Stimulated activated naive CD8-positive, alpha-beta T cell treated with anti-CD3 and anti-CD28 coated beads, Interleukin-15, Interleukin-2, amounts not matched to agents 100 U/mL and 50 U/mL, for 24 hours (primary cell): Measurements from ENCODE around the gene ZNF527.
"Not testable (repeated sequence)": the region's sequence is repeated elsewhere in the genome, so short reads cannot be mapped to it uniquely, and the experiment has no call there.

ENCODE experiments used
- ATAC-seq: fragments of 150-1000 bp; cut with Tn5 transposase; one replicate; pipeline ENCODE4 v1.10.0; 2021
- DNase-seq: peaks from one replicate; pipeline ENCODE4 v3.0.0; 2021

The ZNF527 gene

DNA sequence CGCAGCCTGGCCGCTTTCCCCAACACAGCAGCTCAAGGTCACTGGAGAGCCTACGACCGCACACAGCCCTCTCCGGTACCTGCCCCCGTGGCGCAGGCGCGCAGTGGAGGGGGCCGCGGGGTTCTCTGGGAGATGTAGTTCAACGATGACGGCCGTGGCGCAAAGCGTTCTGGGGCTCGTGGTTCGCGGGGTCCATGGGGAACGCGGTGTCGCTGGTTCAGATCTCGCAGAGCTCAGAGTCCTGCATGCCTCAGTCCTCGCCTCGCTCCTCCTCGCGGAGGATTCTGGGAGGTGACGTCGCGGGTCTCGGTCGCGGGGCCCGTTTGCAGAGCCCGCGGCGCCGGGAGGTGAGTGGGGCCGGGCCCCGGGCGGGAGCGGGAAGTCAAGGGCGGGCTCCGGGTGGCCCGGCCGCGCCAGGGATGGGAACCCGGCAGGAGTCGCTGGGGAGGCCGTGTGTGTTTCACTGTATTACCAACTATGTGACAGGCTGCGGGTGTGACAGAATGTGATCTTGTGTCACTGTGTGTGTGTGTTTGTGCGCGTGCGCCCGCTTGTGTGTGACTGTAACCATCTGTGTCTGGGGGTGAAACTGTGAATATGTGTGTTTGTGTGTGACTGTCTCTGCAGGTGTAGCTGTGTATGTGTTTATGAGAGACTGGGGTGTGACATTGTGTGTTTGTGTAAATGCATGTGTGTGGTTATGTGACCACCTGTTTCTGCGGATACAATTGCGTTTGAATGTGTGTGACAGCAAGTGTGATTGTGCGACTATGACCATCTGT is at the start of gene ZNF527:
ZNF527 (plus strand) TSS at position 220 of the 782 bp plus-strand sequence. CDS start 3,100 bp downstream, outside the sequence.
- peak; percentile 98 for ATAC-seq
- DNase-seq = peak; percentile 94

- DNase-seq (no peak), ATAC-seq (no peak)
Measured at GRCh38 chr19:37329686-37330085, 41.2 kb upstream of the ZNF527 start.

GRCh38 chr19:37332839-37333238 is 38.1 kb upstream of the ZNF527 start:
- DNase-seq (no peak), ATAC-seq (no peak)

DNA sequence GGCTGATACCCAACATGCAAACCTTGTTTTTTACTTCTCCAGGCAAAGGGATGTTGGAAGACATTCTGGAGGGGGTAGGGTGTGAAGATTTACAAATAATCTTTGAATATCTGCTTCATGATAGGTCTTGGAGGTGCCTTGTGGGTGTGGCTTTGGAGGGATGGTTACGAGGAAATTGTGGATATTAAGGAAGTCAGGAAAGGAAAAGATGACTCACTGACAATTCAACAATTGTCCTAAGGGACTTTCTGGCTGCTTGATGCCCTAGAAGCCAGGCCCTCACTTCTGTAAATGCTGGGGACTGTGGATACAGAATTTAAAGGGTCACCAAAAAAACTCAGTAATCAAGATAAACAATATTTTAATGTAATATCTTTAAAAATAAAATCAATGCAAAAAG is 37.4 kb upstream of the ZNF527 start:
- no peak for ATAC-seq
- no peak for DNase-seq

DNA sequence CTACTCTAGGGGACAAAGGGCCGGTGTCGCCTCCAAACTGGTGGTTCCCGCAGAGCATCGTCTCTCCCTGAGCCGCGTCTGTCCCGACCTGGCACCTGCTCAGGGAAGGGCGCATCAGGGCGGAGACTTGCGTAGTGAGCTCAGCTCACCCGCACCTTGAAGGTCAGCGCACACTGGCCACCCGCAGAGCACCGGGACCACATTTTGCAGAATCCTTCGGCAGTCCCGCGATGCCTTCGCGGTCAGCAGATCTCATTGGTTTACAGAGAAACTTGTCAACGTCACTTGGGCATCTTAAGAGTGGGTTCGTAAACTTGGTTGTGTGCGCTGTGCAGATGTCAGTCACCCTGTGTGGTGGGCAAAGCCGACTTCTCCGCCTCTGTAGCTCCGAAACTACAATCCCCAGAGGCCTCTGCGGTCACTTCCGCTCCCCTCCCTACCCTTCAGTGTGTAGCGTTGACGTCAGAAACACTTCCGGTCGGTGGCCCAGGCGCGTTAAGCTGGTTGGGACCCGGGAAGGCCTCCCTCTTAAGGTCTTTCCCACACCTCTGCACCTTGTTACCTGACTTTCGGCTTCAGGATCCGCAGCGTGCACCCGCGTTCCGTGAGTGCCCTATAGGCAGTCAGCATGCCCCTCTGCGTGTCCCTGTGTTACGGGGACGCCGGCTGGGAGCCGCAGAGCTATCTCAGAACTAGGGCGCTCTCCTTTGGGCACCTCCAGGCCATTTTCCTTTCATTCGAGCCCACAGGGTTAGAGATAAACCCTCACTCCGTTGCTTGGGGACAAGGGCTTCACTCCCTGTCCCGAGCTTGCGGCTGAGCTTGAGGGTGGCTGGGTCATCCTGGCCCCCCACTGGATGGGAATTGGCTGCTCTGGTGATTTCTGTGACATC is 36.5 kb upstream of the ZNF527 start:
- peak; percentile 98 for ATAC-seq
- DNase-seq = peak; percentile 81

- ATAC-seq = no peak
- no peak for DNase-seq
Measured at GRCh38 chr19:37342753-37343152, 28.1 kb upstream of the ZNF527 start.

DNA sequence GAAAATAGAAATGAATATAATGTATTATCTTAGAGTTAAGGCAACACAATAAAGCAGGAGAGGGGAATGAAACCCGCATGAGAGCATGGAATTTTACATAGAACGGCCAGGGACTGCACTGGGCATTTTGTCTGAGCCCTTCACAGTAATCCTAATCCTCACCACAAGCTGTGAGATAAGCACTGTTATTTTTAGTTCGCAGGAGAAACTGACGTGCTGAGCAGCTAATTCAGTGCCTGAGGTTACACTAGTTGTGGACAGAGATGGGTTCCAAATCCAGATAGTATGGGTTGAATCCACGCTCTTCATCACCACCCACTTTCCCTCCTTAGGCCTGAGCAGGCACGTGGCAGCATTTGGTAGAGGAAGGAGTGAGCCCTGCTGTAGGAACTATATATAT is 24.8 kb upstream of the ZNF527 start:
- ATAC-seq = no peak
- DNase-seq = no peak

DNA sequence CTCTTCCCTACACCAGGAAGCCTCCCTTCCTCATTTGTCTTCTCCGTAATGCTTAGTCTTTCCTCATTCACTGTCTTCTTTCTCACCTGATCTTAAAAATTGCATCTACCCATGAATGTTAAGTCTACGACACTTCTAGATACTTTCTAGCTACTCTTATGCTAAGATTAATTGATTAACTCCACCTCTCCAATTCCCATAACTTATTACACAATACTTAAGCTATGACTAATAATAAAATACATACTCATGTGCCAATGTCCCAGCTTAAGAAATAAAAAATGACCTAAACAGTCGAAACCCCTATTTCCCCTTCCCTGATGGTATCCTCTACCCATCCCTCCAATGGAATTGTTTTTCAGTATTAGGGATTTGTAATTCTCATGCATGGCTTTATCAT is 22.8 kb upstream of the ZNF527 start:
- DNase-seq (no peak), ATAC-seq (no peak)

DNA sequence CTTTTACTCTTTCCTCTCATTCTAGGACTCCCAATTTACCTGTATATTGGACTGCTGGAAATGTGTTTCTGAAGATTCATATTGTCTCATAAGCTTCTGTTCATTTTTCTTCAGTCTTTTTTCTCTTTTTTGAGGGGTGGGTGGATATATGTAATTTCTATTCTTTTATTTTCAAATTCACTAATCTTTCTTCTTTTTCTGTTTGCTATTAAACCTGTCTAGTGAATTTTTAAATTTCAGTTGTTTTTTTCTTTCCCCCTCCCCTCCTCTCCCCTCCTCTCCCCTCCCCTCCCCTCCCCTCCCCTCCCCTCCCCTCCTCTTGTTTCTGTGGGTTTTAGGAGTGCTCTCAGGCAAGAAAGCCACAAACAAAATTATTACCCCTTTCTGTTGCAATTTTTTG is 16.9 kb upstream of the ZNF527 start:
- ATAC-seq = no peak

GRCh38 chr19:37355901-37356300 is 15.0 kb upstream of the ZNF527 start:
- ATAC-seq = no peak
- DNase-seq = no peak

More for the DNA sequence above, 16.9 kb upstream of the ZNF527 start:
- no peak for DNase-seq

DNA sequence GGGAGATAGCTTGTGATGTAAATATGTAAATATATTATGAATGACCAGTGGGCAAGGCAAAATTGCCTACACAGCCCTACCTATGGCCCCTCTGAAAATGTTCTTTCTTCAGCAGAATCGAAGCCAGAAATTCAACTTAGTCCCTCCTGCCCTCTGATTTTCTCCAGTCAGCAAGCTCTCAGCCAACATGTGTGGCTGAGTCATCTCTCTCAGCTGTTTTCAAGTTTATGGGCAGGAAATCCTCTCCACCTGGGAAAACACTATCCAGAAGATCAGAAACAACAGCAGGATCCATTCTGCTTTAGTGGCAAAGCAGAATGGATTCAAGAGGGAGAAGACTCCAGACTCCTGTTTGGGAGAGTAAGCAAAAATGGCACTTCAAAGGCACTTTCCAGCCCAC is 8.9 kb upstream of the ZNF527 start:
- DNase-seq (no peak), ATAC-seq (no peak)

- DNase-seq (no peak), ATAC-seq (no peak)
Measured at GRCh38 chr19:37362733-37363132, 8.2 kb upstream of the ZNF527 start.

- ATAC-seq = peak; percentile 17
- DNase-seq = not testable (repeated sequence)
Measured at GRCh38 chr19:37370386-37370879, 466 bp upstream of the ZNF527 start.

- DNase-seq (no peak), ATAC-seq (no peak)
Measured at GRCh38 chr19:37389234-37389633, 18.3 kb downstream of the ZNF527 start.

- ATAC-seq, DNase-seq: not testable (repeated sequence)
Measured at GRCh38 chr19:37391399-37391798, 20.5 kb downstream of the ZNF527 start.

DNA sequence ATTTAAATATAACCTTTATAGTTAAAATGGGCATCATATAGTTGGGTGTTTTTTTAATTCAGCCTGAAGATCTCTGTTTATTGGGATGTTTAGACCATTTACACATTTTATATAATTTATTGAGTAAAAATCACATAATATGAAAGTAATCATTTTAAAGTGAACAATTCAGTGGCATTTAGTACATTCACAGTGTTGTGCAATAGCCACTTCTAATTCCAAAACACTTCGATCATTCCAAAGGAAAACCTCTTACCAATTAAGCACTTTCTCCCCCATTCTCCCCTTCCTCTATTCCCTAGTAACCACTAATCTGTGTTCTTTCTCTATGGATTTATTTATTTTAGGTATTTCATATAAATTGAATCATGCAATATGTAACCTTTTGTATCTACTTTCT is 30.2 kb downstream of the ZNF527 start:
- no peak for DNase-seq
- no peak for ATAC-seq

- ATAC-seq = no peak
Measured at GRCh38 chr19:37403403-37403802, 32.5 kb downstream of the ZNF527 start.

DNA sequence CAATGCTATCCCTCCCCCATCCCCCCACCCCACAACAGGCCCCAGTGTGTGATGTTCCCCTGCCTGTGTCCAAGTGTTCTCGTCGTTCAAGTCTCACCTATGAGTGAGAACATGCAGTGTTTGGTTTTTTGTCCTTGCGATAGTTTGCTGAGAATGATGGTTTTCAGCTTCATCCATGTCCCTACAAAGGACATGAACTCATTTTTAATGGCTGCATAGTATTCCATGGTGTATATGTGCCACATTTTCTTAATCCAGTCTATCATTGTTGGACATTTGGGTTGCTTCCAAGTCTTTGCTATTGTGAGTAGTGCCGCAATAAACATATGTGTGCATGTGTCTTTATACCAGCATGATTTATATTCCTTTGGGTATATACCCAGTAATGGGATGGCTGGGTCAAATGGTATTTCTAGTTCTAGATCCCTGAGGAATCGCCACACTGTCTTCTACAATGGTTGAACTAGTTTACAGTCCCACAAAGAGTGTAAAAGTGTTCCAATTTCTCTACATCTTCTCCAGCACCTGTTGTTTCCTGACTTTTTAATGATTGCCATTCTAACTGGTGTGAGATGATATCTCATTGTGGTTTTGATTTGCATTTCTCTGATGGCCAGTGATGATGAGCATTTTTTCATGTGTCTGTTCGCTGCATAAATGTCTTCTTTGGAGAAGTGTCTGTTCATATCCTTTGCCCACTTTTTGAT is 35.4 kb downstream of the ZNF527 start:
- not testable (repeated sequence) for ATAC-seq, DNase-seq

More at GRCh38 chr19:37403403-37403802, 32.5 kb downstream of the ZNF527 start:
- DNase-seq = no peak

DNA sequence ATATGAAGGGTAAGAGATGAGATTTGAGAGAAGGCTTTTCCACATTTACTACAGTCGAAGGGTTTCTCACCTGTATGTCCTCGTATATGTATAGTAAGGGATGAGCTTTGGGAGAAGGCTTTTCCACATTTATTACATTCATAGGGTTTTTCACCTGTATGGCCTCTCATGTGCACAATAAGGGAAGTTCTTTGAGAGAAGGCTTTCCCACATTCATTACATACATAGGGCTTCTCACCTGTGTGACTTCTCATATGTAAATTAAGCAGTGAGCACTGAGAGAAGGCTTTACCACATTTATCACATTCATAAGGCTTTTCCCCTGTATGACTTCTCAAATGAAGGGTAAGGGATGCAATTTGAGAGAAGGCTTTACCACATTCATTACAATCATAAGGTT is 41.8 kb downstream of the ZNF527 start:
- no peak for ATAC-seq
- no peak for DNase-seq

DNA sequence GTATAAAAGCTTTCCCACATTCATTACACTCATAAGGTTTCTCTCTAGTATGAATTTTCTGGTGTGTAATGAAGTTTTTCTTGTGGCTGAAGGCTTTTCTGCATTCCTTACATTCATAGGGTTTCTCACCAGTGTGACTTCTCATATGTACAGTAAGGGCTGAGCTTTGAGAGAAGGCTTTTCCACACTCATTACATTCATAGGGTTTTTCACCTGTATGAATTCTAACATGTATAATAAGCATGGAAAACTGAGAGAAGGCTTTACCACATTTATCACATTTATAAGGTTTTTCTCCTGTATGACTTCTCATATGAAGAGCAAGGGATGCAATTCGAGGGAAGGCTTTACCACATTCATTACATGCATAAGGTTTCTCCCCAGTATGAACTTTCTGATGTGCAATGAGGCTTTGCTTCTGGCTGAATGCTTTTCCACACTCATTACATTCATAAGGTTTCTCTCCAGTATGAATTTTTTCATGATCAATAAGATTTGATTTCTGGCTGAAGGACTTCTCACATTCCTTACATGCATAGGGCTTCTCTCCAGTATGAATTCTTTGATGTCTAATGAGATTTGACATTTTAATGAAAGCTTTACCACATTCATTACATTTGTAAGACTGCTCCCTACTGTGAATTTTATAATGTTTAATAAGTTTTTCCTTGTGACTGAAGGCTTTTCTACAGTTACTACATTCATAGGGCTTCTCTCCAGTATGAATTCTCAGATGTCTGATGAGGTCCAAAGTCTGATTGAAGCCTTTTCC is 42.6 kb downstream of the ZNF527 start:
- ATAC-seq (no peak), DNase-seq (no peak)
